Mononuclear cell (primary cell): ENCODE data around the gene IQCM. TPM values are rescaled to one million over a fixed set of nuclear protein-coding genes. Genes with fewer than 3 reads are reported as not detected.

Experiments used
- H3K27me3 ChIP-seq: 2 replicates; pipeline ENCODE4 v1.6.0; 2011; ENCODE audit warnings: low read length, control low read depth; ENCODE audit not compliant: insufficient read depth
- H3K4me1 ChIP-seq: 2 replicates; pipeline ENCODE4 v1.5.1; 2011; ENCODE audit warnings: mild to moderate bottlenecking, low read length, control low read depth; ENCODE audit not compliant: insufficient read depth
- H3K4me3 ChIP-seq: 2 replicates; pipeline ENCODE4 v1.5.1; 2011; ENCODE audit warnings: mild to moderate bottlenecking, low read length, moderate library complexity
- H3K9me3 ChIP-seq: 2 replicates; pipeline ENCODE4 v1.5.1; 2011; ENCODE audit warnings: low read depth, mild to moderate bottlenecking, control low read depth, low read length
- total RNA-seq: library from RNA; depleted of rRNA; stranded (reverse); fragments of >200 nt; gene quantifications from one replicate; pipeline ENCODE4 v1.2.3, GENCODE V29; 2012

Gene IQCM
- not detected for total RNA-seq

- H3K4me3 ChIP-seq: no peak within 1 kb of the TSS
- peaks cover 6% of the 10 kb centered on the region for H3K9me3 ChIP-seq
- H3K4me1 ChIP-seq: no peaks in the 10 kb centered on the region
- H3K27me3 ChIP-seq: no peaks in the 10 kb centered on the region
These were observed at the start of gene IQCM for GRCh38 chr4:149815743-149816142. Gene IQCM (minus strand): TSS chr4:149815843. CDS start chr4:149742691, 73,152 bp downstream.

DNA sequence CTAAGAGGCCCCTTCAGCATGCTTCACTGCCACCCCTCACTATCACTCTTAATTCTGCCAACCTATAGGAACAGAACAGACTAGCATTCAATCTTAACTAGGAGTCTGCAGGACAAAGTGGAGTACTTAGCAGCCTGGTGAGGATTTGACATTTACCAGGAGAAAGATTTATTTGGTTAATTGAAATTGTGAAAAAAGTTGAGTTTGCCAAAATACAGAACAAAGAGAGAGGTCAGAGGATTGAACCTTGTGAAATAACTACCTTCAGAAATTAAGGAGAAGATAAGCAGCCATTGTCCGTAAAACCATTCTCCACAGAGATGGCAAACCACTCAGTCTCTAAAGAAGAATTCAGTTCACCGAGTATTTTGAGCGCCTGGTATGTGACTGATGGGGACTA is 41.8 kb upstream of the IQCM start:
- Histone ChIP-seq H3K27me3 (no peaks in the 10 kb centered on the region), H3K9me3 (peaks cover 6% of the 10 kb centered on the region), H3K4me3 (no peak overlapping the region), H3K4me1 (no peaks in the 10 kb centered on the region)

GRCh38 chr4:149845743-149846142 is 30.1 kb upstream of the IQCM start:
- no peaks in the 10 kb centered on the region for H3K27me3 ChIP-seq
- no peaks in the 10 kb centered on the region for H3K4me1 ChIP-seq
- no peak overlapping the region for H3K4me3 ChIP-seq
- no peaks in the 10 kb centered on the region for H3K9me3 ChIP-seq

DNA sequence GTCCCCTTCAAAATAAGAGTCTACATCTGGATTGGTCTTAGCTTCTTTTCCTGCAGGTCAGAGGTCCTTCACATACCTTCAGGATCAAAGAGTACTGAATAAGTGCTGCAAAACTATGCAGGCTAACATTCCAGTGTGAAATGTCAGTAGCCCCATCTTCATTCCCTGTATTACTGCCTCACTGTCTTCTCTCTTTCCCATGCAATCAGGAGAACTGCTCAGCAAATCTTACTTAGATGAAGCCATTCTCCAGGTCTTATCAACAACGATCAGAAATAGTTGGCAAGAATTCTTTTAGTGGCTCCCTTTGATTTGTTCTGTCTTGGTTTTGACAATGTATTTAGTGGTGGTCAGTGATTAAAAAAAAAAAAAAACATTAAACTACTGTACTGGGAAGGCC is 26.0 kb upstream of the IQCM start:
- no peaks in the 10 kb centered on the region for H3K4me1 ChIP-seq
- no peaks in the 10 kb centered on the region for H3K9me3 ChIP-seq
- no peaks in the 10 kb centered on the region for H3K27me3 ChIP-seq
- H3K4me3 ChIP-seq: no peak overlapping the region

DNA sequence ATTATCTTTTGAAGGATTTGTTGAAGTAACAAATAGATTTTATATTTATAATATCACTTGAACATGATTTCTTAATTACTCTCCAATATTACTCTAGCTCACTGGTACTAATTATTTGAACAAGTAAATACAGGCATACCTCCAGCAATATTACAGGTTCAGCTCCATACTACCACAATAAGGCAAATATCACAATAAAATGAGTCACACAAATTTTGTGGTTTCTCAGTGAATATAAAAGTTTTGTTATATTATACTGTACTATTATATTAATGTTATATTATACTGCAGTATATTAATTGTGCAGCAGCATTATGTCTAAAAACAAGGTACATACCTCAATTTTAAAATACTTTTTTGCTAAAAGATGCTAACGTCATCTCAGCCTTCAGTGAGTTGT is 22.4 kb upstream of the IQCM start:
- no peak overlapping the region for H3K4me3 ChIP-seq
- no peaks in the 10 kb centered on the region for H3K9me3 ChIP-seq
- H3K4me1 ChIP-seq: no peaks in the 10 kb centered on the region
- H3K27me3 ChIP-seq: no peaks in the 10 kb centered on the region

DNA sequence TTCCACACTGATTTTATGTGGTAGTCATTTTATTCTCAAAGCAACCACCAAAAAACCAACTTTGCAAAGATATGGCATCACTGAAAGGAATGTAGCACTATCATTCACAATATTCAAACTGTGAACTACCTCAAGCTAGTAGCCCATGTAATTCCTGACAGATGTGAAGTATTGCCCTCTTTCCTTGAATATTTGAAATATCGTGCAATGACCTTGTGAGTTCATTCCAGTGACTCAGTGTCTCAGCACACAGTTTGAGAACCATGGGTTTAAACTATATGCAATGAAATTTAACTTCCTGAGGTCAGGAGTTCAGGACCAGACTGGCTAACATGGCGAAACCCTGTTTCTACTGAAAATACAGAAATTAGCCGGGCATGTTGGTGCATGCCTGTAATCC is 20.9 kb upstream of the IQCM start:
- no peaks in the 10 kb centered on the region for H3K27me3 ChIP-seq
- H3K4me3 ChIP-seq: no peak overlapping the region
- H3K4me1 ChIP-seq: no peaks in the 10 kb centered on the region
- no peaks in the 10 kb centered on the region for H3K9me3 ChIP-seq

DNA sequence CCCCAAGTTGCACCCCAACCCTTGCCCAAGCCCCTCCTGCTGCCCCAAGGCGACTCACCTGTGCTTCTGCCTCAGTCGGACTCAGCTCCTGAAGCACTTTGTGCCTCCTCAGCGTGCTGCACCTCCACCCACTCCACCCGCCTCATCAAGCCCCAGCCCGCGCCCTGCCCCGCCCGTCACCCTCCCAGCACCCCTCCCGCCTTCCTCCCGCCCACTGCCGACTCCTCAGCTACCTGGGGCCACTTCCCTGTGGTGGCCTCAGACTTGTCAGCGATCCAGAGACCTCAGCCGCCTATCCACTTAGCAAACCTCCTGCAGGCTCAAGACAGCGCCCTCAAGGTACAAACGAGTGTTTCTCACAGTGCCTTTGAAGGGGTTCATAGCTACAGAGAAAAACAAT is 19.6 kb upstream of the IQCM start:
- no peaks in the 10 kb centered on the region for H3K27me3 ChIP-seq
- H3K4me3 ChIP-seq: no peak overlapping the region
- no peaks in the 10 kb centered on the region for H3K4me1 ChIP-seq
- no peaks in the 10 kb centered on the region for H3K9me3 ChIP-seq

GRCh38 chr4:149831656-149832208 is 16.1 kb upstream of the IQCM start:
- Histone ChIP-seq H3K4me3 (no peak overlapping the region), H3K4me1 (no peaks in the 10 kb centered on the region), H3K9me3 (no peaks in the 10 kb centered on the region), H3K27me3 (no peaks in the 10 kb centered on the region)

DNA sequence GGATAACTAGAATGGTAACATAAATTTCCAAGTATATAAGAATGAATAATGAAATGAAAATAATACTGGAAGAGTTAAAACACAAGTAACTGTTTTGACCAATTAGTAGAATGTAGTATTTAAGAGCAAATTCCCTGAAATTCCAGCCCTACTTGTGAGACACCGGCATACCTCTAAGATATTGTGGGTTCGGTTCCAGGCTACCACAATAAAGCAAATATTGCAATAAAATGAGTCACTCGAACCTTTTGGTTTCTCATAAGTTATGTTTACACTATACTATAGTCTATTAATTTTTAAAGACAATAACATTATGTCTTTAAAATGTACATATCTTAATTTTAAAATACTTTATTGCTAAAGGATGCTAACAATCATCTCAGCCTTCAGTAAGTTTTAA is 15.2 kb upstream of the IQCM start:
- H3K4me1 ChIP-seq: no peaks in the 10 kb centered on the region
- H3K27me3 ChIP-seq: no peaks in the 10 kb centered on the region

DNA sequence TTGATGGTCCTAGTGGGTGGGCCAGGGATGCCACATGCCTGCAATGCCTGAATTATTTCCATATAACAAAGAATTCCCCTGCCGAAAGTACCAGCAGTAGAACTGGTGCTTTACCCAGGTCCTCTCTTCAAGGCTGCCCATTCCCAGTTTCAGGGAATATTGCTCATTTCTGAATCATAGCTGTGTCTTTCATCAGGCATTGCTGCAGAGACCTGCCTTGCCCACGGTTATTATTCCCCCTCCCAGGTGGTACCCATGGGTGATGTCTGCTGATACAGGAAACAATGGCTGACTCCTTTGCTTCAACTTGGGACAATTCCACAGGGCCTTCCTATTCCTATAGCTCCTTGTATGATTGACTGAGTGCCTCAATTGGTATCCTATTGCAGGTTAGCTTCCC is 9.7 kb upstream of the IQCM start:
- Histone ChIP-seq H3K4me3 (no peak overlapping the region), H3K9me3 (peaks cover 4% of the 10 kb centered on the region), H3K27me3 (no peaks in the 10 kb centered on the region), H3K4me1 (no peaks in the 10 kb centered on the region)

More for the DNA sequence above, 15.2 kb upstream of the IQCM start:
- Histone ChIP-seq H3K4me3 (no peak overlapping the region), H3K9me3 (no peaks in the 10 kb centered on the region)

- H3K4me1 ChIP-seq: no peaks in the 10 kb centered on the region
- H3K27me3 ChIP-seq: no peaks in the 10 kb centered on the region
- no peak overlapping the region for H3K4me3 ChIP-seq
- H3K9me3 ChIP-seq: peaks cover 6% of the 10 kb centered on the region
These were observed 8.2 kb upstream of the IQCM start for GRCh38 chr4:149823769-149824221.

- no peaks in the 10 kb centered on the region for H3K4me1 ChIP-seq
- no peak overlapping the region for H3K4me3 ChIP-seq
- H3K9me3 ChIP-seq: peaks cover 12% of the 10 kb centered on the region
- no peaks in the 10 kb centered on the region for H3K27me3 ChIP-seq
These were observed 14.2 kb downstream of the IQCM start for GRCh38 chr4:149801416-149801815.

- Histone ChIP-seq H3K27me3 (no peaks in the 10 kb centered on the region), H3K4me3 (no peak overlapping the region), H3K9me3 (peaks cover 12% of the 10 kb centered on the region), H3K4me1 (no peaks in the 10 kb centered on the region)
These were observed 16.1 kb downstream of the IQCM start for GRCh38 chr4:149799546-149799945.

- Histone ChIP-seq H3K9me3 (peaks cover 12% of the 10 kb centered on the region), H3K4me1 (no peaks in the 10 kb centered on the region), H3K27me3 (no peaks in the 10 kb centered on the region), H3K4me3 (no peak overlapping the region)
These were observed 19.3 kb downstream of the IQCM start for GRCh38 chr4:149796381-149796780.

- Histone ChIP-seq H3K27me3 (no peaks in the 10 kb centered on the region), H3K4me1 (no peaks in the 10 kb centered on the region), H3K9me3 (peaks cover 5% of the 10 kb centered on the region), H3K4me3 (no peak overlapping the region)
These were observed 20.4 kb downstream of the IQCM start for GRCh38 chr4:149795256-149795655.

- Histone ChIP-seq H3K27me3 (no peaks in the 10 kb centered on the region), H3K4me3 (no peak overlapping the region), H3K9me3 (no peaks in the 10 kb centered on the region), H3K4me1 (no peaks in the 10 kb centered on the region)
These were observed 21.3 kb downstream of the IQCM start for GRCh38 chr4:149794352-149794751.
